ENCODE results near the gene RNASE1.

GRCh38 chr14:20772650-20773049, 30.0 kb downstream of the RNASE1 start:
- TF ChIP-seq CTCF (IDR thresholded peaks at IDR 0.05): no peak
- no peak for TF ChIP-seq POLR2A (IDR thresholded peaks at IDR 0.05)
